ENCODE measurements around the gene GSTO2.

GSTO2 gene

DNA sequence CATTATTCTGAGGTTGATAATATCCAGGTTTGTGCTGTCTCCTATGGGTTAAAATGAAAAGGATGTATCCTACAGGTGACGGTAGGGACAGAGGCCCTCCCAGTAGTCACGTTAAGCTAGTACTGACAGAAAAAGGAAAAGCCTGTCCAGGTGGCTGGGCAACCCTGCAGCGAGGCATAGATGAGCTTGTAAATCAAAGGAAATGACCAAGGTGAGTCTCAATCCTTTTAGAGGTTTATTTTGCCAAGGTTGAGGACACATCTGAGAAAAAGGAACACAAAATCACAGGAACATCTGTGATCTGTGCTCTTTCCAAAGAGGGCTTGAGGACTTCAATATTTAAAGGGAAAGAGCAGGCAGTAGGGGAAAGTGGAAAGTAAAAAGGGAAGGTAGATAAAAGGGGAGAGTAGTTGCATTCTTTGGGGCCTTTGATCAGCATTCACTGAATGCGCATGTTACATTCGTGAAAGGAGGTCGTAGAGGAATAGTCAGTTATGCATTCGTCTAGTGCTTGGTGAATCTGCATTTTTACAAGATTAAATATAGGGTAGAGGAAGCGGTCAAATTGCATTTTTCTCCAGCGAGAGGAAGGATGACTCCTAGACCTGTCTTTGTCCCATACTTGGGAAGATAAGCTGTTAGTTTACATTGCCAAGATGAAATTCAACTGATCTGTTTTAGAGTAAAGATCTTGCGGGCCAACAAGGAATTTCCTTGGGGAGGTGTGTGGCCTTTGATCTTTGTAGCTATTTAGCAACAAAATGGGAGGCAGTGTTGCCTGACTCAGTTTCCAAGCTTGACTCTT lies 15.2 kb upstream of the GSTO2 start:
- no peak for DNase-seq (ENCODE audit: low read depth)

DNA sequence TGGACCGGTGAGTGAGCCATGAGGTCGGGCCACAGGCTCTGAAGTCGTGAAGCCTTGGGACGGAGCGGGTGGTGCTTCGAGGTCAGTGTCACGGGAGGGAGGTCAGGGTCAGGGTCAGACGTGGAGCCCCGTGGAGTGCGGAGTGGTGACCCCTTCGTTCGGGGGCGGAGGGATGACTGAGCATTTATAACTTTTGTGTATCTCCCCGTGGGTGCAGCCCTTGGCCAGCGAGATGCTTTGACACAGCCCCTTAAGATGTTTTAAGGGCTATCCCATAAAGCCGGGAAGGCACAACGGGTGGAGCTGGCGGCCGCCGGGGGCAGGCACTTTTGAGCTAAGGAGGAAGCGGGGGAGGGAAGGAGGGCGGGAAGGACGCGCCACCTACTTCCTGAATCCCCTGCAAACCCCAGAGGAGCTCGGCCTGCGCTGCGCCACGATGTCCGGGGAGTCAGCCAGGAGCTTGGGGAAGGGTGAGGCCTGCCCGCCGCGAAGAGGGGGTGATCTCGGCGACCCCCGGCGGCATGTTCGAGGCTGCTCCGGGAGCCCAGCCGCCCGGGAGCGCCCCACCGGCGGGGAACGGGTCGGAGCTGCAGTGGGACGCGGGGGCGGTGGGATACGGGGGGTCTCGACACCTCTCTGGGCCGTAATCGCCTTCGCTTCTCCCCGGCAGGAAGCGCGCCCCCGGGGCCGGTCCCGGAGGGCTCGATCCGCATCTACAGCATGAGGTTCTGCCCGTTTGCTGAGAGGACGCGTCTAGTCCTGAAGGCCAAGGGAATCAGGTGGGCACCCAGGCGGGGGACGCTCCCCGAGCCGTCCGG lies 14.3 kb upstream of the GSTO2 start, which contains the start of gene GSTO1:
TSS of gene GSTO1 (plus strand) at position 400 of the 818 bp plus-strand sequence. CDS start at position 437, 37 bp downstream.
- DNase-seq (ENCODE audit: low read depth) = peak; percentile 32

DNA sequence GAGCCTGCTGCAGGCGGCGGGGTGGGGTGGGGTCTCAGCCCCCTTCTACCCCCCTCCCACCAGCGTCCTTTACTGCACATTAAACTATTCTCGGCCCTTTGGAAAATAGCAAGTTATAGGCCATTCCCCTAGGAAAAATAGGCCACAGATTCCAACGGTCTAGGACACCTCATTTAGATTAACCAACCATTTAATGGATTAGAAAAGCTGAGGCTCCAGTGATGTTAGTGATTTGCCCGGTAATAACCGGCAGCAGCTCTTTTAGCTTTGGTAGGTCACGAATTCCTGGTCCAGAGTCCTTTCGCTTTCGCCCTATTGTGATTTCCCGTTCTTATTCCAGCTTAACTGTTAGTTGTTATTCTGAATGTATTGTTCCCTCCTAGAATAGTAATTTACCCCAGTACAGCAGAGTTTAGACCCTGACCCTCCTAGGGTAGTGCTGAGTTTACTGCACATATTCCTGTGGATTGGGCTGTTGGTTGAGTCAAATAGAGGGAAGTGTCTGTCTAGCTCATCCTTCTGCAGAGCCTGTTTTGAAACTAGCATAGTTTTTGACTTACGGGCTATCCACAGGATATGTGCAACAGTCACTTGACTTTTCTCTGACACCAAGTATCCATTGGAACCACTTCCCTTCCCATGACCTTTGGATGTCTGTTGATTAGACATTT lies 13.5 kb upstream of the GSTO2 start:
- DNase-seq (ENCODE audit: low read depth) = no peak

DNA sequence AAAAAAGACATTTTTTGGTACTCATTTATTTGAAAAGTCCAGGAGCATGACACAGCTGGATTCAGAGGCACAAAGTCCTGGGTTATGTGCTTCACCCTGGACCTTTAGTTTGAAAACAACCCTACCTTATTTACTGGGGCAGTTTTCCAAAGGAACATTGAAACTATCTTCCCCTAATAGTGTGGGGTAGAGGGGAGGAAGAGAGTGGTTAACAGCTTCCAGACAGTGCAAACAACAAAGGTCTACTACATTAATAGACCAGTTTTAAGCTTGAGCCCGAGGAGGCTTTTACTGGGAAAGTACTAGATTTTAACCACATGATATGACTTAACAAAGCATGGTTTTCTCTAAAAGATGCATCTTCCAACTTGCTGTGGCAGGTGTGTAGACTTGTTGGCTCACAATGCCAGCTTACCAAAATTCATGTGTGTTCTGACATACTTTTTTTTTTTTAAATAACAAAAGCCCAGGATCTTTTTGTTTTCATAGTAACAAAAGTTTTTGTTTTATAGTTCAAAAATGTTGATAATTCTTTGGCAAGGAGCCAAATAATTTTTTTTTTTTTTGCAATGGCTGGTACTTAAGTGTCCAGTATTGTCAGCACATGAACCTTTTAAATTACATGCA lies 12.5 kb upstream of the GSTO2 start:
- DNase-seq (ENCODE audit: low read depth) = no peak

DNA sequence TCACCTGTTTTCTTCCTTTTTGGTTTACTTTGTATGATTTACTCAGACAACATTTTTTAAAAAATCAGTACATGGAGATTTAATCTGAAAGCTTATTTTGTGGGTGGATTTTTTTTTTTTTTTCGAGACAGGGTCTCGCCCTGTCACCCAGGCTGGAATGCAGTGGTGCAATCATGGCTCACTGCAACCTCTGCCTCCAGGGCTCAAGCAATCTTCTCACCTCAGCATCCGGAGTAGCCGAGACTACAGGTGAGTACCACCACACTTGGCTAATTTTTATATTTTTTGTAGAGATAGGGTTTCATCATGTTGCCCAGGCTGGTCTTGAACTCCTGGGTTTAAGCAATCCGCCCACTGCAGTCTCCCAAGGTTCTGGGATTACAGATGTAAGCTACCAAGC lies 11.7 kb upstream of the GSTO2 start:
- no peak for DNase-seq (ENCODE audit: low read depth)

DNA sequence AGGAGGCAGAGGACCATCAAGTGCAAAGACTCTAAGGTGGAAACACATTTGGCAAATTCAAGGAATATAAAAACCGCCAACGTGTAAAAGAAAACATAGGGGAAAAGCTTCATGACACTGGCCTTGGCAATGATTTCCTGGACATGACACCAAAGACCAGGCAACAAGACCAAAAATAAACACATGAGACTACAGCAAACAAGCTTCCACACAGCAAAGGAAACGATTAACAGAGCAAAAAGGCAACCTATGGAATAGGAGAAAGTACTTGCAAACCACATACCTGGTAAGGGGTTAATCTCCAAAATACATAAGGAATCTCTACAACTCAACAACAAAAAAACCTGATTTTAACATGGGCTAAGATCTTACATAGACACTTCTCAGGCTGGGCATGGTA lies 10.8 kb upstream of the GSTO2 start:
- no peak for DNase-seq (ENCODE audit: low read depth)

DNA sequence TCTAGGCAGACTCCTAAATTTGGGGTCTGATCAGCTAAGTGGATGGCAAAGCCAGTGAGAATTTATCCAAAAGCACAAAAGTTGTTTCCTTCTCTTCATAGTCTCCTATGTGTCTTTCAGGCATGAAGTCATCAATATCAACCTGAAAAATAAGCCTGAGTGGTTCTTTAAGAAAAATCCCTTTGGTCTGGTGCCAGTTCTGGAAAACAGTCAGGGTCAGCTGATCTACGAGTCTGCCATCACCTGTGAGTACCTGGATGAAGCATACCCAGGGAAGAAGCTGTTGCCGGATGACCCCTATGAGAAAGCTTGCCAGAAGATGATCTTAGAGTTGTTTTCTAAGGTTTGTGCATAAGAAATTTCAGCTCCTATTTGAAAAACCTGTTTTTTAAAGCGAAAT lies 9.5 kb upstream of the GSTO2 start:
- no peak for DNase-seq (ENCODE audit: low read depth)

DNA sequence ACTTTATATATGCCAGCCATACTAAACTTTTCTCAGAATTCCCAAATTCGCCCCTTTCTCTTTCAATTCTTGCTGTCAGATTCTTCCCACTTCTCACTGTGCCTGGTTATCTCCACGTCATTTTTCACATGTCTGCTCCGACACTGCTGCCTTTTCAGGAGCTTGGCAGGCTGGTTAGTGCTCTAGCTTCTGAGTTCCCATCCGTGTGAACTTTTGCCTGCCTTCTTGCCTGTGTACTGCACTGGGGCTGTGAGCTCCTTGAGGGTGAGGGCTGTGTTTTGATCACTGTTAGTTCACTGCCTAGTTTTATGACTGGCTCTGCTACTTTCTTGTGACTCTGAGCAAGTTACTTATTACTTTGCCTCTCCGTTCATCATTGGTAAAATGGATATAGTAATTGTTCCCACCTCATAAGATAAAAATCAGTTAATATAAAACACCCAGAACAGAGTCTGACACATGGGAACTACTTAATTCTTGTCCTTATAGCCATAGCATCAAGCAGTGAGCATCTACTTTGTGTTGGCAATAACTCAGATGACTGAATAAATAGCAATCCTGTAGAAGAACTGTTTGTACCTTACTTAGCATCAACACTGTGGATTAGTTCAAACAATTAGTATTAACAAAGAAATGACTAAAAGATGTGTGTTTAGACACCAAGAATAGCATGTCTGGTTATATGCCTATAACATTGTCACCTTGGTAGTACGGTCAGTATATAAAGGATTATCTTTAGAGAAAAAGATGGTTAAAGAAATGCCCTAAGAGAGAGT lies 8.8 kb upstream of the GSTO2 start:
- DNase-seq (ENCODE audit: low read depth) = no peak

DNA sequence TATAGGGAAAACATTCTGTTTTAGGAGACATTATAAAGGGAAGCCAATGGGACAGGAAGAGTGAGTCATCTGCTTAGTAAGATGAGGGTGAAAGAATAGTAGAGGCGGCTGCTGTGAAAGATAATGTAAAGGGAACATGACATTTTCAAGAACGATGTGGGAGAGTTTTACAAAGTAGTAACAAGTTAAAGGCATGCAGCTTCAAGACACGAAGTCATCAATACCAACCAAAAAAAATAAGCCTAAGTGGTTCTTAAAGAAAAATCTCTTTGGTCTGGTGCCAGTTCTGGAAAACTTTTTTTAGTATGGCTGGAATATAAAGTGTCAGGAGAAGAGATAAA lies 8.2 kb upstream of the GSTO2 start:
- no peak for DNase-seq (ENCODE audit: low read depth)

DNA sequence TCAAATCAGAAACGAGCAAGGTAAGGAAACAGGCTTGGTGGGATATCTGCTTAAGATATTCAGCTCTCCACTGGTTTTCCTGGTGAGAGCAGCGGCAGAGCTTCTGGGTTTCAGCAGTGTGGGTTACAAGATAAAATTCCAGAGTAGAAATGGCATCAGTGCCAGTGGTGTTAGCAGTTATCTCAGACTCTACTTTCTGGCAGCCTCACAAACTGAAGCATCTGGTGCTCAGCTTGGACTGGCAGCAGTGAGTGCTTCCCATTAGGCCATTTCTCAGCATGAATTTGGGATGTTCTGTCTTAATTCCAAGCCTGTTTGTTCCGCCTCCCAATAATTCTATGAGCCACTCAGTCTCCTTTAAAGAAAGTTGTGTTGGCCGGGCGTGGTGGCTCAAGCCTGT lies 6.9 kb upstream of the GSTO2 start:
- DNase-seq (ENCODE audit: low read depth) = no peak

DNA sequence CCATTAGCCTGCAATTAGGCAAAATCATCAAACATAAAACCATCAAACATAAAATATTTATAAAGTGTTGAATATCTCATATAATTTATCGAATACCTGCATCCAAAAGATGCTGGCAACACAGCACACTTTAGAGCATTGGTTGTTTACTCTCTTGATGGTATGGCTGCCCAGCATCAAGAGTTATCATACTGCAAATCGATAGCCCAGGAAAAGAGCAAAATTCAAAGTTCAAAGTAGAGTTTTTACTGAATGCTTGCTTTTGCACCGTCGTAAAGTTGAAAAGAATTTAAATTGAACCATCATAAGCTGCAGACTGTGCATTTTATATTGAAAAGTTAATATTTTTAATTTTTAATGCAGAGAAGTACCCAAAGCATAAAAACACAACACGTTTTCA lies 4.2 kb upstream of the GSTO2 start:
- no peak for DNase-seq (ENCODE audit: low read depth)

DNA sequence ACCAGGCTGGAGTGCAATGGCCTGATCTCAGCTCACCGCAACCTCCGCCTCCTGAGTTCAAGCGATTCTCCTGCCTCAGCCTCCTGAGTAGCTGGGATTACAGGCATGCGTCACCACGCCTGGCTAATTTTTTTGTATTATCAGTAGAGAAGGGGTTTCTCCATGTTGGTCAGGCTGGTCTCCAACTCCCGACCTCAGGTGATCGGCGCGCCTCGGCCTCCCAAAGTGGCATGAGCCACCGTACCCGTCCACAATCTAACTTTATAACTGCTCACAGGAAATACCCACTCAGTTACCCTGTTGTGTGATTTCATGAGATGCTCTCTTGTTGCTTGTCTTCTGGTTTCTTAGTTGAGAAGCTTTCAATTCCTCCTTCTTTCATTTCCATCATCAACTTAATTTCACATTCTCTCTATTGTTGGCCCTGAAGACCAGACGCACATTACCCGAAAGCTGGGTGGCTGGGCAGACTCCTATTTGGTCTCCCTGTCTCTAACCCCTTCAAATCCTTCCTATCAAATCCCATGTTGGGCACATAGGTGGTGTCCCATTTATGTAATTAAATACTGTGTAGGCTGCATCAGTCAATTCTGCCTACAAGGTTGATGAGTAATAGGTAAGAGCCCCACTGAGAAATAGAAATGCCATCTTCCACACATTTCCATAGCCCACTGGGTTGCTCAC lies 1.1 kb upstream of the GSTO2 start:
- DNase-seq (ENCODE audit: low read depth) = peak; percentile 21

DNA sequence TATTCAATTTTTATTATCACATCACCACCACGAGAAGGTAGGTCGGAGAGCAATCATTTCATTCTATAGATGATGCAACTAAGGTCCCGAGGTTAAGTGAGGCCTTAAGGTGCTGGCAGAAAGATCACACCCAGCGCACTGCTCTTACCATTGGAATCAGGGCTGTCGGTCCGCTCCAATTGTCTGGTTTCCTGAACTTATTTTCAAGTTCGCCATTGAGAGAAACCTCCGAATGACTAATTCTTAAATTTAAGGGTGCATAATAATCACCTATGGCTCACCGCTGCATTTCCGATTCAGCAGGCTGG lies 625 bp upstream of the GSTO2 start:
- DNase-seq (ENCODE audit: low read depth) = no peak

DNA sequence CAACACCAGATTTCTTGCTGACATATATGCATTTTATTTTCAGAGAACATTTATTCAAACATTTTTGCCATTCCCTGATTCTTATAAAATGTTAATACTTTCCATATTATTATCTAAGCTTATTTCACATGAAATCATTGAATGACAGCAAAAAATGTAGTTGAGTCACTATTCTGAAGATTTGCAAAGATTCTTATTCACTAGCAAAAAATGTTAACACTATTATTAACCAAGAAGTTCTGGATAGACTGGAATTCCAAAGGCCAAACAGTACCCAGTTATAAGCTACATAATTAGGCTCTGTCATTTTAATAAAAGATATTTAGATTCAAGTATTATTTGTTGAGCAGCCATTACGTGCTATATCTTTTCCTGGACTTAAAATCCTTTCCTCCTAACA lies 4.3 kb downstream of the GSTO2 start:
- DNase-seq (ENCODE audit: low read depth) = no peak

DNA sequence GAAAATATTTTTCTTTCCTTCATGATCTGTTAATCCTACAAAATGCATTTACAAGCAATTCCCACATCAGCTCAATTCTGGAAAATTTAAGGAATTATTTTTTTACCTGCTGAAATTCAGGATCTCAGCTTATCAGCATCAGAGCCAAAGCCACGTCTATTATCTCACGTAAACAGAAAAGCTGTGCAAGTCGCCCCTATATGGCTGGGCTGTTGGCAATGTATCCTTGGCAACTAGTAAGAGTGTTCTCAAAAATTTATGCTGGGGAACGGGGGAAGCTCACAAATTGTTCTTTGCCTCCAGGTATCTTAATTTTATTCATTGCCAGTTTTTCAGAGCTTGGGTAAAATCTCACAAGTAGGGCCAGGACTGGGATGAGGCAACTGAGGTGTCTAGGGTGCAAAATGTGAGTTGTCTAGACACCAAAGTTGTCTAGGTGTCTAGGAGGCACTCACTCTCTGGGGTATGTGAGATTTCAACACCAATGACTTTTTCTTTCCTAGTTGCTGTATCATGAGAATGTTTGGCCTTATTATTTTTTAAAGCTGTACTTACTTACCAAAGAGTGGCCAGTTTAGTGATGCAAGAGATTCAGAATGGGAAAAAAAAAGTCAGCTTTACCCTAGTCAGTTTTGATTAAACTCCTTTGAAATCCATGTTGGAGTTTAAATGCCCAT lies 5.1 kb downstream of the GSTO2 start:
- no peak for DNase-seq (ENCODE audit: low read depth)

DNA sequence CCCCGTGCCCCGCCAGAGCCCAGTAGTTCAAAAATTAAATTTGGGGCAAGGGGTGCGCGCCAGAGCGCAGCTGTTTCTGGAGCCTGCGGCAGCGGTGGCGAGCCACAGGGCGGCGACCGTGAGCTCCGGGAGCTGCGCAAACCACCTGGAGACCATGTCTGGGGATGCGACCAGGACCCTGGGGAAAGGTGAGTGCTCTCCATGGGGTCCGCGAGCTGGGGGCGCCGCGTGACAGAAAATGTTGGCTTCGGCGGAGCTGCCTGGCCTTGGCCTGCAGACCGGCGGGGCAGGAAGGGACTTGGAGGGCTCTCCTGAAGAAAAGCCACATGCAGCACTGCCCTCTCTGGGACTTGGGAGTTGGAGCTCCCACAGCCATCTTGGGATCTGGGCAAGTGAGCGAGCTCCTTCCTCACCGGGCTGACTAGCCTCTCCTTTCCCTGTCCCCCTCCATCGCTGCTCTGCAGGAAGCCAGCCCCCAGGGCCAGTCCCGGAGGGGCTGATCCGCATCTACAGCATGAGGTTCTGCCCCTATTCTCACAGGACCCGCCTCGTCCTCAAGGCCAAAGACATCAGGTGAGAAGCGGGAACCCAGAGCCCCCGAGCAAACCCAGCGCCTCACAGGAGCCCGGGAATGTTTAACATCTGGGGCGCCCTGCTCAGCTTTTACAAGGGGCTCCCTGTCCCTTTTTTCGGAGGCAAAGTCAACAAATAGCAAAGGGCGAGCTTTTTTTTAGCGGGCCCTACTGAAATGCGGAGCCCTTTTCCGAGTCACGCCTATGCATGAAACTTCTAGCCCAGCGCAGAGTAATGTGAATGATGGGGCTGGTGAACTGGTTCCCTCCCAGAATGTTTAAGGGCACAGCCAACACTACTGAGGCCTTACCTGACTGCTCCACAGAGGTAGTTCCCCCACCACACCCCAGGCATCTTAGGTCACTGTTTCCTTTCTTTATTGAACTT lies 6.1 kb downstream of the GSTO2 start:
- DNase-seq (ENCODE audit: low read depth) = peak; percentile 28

DNA sequence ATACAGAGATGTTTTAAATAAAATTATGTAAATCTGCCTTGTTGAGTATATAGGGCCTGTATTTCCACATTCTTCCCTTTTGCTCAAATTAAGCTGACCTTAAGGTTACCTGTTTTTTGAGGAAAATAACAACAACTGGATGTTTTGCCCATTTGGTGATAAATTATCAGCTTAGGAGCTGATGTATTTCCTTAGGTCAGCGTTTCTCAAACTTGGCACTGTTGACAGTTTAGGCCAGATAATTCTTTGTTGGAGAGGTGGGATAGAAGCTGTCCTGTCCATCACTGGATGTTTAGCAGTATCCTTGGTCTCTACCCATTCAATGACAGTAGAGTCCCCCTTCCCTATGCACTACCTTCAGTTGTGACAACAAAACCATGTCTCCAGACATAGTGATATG lies 7.2 kb downstream of the GSTO2 start:
- no peak for DNase-seq (ENCODE audit: low read depth)

DNA sequence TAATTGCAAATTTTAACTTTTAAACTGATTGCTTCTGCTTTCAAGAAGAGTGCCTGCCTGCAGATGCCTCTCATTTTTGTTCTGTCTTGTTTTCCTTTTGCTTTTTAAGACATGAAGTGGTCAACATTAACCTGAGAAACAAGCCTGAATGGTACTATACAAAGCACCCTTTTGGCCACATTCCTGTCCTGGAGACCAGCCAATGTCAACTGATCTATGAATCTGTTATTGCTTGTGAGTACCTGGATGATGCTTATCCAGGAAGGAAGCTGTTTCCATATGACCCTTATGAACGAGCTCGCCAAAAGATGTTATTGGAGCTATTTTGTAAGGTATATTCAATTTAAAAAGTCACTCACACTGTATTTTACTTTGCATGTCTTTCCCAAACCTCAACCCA lies 8.8 kb downstream of the GSTO2 start:
- DNase-seq (ENCODE audit: low read depth) = no peak

DNA sequence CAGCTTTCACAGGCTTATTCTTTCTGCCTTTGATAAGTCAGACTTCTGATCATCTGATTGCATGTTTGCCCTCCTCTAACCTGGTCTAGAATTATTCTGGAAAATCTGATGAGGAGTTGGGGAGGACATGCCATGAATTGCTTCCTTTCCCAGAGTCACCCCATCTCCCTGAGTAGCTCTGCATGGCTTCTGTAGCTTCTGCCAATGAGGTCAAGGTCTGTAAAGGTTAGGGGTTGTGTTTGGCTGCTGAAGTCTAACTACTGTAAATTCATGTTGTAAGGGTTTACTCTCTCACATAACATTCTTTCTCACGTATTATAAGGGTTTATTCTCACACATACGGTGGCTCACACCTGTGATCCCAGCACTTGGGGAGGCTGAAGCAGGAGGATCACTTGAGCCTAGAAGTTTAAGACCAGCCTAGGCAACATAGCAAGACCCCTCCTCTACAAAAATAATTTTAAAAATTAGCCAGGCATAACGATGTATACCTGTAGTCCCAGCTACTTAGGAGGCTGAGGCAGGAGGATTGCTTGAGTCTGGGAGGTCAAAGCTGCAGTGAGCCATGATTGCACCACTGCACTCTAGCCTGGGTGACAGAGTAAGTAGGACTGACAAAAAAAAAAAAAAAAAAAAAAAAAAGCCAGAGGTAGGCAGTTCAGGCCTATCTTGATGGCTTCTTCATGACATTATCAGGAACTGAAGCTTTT lies 10.7 kb downstream of the GSTO2 start:
- no peak for DNase-seq (ENCODE audit: low read depth)

All from activated T-helper 9 cell treated with anti-CD3 and anti-CD28 coated beads, Interleukin-2, amount 50 U/mL, for 16 hours (primary cell).